ENCODE results near the gene GPRIN3.
"Not testable (repeated sequence)": the region's sequence is repeated elsewhere in the genome, so short reads cannot be mapped to it uniquely, and the experiment has no call there.

The GPRIN3 gene

DNA sequence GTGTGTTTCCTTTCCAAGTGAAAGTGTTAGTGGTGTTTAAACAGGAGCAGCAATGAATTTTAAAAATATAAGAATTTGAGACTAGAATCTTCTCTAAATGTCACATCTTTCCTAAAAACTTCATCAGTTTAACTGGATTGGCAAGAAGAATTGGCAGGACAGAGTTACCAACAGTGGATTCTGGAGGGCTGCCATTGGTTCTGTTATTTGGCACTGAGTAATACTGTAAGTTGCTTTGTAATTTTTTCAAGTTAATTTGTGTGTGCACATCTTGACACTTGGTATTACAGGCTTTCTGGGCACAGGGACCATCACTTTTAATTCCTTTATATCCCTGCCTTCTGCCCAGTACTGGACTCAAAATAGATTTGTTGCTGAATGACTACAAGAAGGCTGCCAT lies 4.5 kb upstream of the GPRIN3 start:
- no peak for DNase-seq (ENCODE audit: low spot score)

DNA sequence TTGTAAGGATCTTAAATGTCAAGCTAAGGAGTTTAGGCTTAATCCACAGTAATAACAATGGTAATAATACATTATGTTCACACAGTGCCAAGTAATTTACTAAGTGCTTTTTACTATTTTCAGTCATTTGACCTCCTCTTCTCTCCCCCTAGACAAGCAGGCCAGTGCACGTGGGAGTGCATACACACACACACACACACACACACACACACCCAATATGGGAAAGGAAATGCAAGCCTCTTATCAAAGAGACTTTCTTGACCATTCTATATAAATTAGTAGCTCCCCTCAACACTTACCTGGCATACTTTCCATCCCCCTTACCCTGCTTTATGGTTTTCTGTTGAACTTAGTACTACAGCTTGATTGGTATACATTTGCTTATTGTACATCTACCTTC lies 3.8 kb upstream of the GPRIN3 start:
- DNase-seq (ENCODE audit: low spot score): no peak

DNA sequence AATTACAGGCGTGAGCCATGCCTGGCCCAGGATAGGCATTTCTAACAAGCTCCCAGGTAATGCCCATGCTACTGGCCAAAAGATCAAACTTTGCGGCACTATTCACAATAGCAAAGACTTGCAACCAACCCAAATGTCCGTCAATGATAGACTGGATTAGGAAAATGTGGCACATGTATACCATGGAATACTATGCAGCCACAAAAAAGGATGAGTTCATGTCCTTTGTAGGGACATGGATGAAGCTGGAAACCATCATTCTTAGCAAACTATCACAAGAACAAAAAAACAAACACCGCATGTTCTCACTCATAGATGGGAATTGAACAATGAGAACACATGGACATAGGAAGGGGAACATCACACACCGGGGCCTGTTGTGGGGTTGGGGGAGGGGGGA lies 1.6 kb upstream of the GPRIN3 start:
- DNase-seq (ENCODE audit: low spot score): not testable (repeated sequence)

DNA sequence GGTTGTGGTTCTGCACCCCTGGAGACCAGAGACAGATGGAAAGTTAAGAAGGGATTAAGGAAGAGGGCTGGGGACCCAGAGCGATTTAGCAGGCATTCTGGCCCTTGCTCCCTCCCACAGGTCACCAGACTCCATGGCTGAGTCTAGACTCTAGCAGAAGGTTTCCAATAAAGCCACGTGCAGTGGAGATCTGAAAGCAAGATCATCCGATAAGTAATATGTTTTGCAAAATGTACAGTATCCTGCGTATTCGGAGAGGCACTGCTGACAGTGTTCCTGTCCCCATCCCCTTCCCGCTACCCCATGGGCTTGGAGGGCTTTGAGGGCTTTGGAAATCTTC lies 531 bp upstream of the GPRIN3 start:
- peak; percentile 72 for DNase-seq (ENCODE audit: low spot score)

DNA sequence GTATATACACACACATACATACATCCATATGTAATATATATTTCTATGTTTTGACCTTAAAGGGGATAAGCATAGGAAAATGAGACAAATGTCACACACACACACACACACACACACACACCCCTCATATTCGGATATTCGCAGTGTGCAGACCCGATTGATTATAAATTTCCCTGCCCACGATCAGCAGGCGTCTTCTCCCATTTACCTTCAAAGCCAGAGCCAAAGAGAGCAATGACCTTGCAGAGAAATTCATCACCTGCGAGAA lies 488 bp downstream of the GPRIN3 start:
- DNase-seq (ENCODE audit: low spot score): no peak

DNA sequence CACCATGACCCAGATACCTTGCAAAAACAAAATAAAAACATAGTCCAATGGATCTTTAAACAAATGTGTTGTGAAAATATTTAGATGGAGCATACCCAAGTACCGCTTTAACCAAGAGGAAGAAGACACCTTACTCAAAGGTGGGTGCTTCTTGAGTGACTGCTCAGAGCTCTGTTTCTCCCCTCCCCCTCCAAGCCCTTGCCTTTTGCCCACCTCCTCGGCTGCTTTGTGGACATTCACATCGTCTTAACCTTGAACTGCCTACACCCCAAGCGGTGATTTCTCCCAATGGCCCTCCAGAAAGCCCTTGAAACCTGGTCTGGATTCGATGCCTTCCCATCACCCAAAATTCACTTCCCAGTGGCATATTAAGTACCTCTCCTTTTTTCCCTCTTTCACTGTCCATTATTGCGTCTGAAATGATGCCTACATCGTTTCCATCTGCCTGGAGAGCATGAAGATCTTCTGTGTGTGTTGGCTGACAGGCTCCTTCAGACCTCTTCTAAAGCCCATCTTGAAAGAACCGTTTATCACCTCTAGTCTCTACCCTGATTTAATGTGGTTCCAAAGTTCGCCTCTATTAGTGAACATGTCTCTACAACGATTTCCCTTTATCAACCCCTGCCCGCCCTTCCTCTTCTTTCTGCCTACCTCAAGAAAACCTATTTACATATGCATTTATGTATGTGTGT lies 968 bp downstream of the GPRIN3 start:
- no peak for DNase-seq (ENCODE audit: low spot score)

DNA sequence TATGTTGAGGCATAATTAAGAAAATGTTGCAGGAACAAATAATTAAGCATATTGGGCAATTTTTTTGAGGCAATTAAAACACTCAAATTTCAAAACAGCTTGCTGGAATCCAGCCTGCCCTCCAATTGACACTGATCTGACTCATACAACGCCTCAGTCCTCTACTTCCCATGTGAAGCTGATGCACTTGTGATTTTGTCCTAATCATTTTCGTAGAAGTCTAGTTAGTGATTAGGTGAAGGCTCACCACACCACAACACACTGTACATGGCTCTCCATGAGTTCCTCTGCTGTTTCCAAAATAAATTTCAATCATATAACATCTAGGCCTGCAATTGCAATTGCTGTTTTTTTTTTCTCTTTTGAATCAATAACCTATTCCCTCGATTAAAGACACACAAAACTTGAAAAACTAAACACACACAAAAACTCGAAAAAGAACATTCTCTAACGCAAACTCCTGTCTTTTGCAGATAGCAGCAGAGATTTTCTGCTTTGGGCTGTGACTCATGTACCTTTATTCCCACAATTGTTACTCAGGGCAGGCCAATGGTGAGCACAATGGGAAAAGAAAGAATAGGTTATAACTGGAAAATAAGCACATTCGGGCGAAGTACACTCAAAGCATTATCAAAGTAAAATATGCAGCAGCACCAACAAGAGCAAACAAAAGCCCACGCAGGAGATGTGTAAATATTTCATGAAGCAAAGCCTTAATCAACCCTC lies 1.7 kb downstream of the GPRIN3 start:
- no peak for DNase-seq (ENCODE audit: low spot score)

DNA sequence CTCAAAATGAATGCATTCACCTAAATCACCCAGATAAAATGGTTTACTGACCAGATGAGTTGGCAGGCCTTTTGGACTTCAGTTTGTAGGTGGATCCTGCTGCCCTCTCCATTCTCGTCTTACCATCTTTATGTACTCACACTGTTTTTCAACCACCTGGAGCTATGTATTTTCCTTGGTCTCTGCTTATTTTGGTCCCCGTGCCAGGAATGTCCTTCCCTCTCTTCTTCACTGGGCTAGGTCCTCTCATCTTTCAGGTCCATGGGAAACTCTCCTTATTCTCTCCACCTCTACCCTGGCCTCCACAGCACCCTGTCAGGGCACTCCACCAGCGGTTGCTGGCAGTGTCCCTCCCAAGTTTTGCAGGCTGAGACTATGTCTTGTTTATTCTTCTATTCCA lies 2.6 kb downstream of the GPRIN3 start:
- DNase-seq (ENCODE audit: low spot score): no peak

DNA sequence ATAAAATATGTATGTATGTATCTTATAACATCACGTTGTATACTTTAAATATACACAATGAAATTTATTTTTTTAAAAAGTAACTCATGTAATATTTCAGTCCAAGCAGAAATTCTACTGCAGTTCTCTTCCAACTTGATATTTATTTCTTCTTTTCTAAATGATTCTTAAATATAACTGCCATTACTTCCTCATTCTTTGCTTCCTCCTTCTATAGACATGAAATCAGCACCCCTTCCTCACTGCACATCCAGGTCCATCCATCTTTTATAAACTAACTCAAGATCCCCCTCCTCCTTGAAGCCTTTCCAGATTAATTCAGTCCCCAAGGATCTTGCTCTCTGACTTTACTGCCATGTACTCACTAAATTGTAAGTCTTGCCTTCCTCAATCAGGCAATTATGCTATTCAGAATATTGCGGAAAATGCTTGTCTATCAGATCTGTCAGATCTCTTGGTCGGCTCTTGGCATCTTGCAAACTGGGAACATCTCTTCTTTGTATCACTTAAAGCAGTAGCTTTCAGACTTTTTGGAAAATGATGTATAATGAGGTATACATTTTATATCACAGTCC lies 3.7 kb downstream of the GPRIN3 start:
- no peak for DNase-seq (ENCODE audit: low spot score)

DNA sequence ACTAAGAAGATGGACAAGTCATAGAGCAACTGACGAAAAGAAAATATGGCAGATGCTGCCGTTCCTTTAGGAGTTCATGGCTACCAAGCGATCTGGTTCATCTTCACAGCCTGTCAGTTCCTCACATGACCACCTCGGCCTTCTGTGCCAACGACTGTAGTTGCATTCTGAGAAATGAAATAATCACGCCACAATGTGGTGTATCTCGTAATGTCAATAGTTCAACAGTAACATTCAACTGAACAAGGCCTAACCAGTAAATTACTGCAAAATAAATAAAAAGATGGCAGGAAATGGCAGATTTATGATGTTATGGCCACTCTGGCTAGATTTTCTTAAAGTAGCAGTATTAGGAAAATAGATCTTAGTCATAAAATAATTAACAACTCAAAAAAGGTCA lies 4.4 kb downstream of the GPRIN3 start:
- DNase-seq (ENCODE audit: low spot score): no peak

DNA sequence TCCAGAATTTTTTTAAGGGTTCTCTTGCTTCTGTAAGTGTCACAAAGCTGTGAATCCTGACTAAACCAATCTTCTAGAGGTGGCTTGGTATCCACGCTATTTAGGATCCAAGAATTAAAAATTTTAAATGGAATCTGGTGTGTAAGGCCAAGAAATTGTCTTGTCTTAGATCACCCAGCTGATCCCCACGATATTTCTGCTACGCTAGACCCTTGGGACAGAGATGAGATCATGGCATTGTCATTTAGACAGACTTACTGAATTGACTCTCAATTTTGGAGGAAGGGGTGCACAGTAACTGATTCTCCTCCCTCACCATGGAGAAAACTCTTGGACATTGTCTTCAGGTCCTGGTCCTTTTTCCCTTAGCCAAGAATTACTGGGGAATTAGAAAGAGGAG lies 5.7 kb downstream of the GPRIN3 start:
- DNase-seq (ENCODE audit: low spot score): no peak

DNA sequence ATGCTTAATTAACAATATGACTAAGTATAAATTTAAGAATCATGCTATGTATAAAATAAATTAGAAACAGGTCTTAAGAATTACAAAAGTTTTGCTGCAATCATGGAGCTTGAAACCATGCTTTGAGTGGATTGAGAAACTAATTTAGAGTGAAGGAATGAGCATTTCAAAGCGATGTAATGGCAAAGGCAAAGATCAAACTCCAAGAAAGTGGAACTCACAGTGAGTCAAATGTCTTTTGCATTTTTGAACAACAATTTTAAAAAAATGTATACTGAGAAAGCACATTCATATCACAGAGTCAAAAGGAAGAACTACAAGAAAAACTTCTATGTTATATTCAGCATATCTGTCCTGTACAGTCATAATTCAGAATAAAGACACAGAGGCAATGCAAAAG lies 6.6 kb downstream of the GPRIN3 start:
- no peak for DNase-seq (ENCODE audit: low spot score)

DNA sequence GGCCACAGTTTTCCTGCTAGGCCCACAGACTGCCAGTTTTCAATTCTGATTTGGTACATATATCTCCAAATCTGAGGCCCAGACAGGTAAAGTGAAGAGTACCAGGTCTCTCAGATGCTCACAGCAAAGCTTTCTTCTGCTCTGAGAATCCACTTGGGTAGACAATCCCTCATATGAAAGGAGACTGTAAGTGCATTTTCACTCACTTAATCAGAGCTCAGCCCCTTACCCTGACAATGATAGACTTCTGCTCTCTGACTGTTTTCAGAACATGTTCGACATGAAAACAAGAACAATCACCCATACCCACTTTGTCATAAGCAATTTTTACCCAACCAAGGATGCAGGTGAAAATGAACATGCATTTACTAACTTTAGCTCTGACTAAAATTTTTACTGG lies 7.1 kb downstream of the GPRIN3 start:
- DNase-seq (ENCODE audit: low spot score): no peak

DNA sequence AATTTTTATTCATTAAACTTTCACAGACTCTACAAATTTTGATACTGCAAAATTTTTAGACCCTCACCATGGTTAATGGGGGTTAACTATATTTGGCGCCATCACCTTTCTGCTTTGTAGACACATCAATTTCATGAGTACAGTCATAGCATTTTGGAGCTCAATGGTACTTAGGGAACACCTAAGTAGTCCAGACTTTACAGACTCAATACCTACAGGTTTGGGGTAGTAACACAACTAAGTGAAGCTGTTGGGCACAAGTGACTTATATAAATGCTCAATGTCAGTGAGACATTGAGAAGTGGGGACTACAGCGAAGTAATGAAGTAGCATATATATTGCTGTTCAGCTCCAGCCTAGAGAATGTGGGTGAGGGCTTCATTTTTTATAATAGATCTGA lies 7.5 kb downstream of the GPRIN3 start:
- DNase-seq (ENCODE audit: low spot score): no peak

DNA sequence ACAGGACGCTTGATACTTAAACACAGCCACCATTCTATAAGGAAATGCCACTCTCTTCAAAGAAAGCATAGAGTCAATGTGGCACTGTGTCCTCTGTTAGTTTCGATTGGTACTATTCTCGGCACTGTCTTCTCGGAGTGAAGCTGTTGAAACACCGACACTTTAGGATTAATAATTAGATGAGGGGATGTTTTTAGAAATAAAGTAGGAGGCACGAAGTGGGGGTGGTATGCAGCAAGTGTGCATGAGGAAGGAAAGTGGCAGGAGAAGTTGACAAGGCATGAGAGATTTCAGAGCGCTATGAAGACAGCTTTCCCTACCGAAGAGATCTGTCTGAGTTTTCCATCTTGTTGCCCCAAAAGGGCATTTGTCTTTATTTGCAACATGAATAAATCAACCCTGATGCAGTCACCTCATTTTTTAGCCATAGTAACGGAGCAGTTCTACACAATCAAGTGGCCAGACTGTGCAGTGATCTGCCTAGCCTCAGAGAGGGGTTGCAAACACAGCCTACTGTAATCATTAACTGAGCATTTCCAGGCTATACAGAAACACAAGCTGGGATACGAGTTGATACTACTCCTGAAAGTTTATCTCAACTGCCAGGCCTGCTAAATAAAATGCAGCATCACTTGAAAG lies 8.3 kb downstream of the GPRIN3 start:
- DNase-seq (ENCODE audit: low spot score): no peak

DNA sequence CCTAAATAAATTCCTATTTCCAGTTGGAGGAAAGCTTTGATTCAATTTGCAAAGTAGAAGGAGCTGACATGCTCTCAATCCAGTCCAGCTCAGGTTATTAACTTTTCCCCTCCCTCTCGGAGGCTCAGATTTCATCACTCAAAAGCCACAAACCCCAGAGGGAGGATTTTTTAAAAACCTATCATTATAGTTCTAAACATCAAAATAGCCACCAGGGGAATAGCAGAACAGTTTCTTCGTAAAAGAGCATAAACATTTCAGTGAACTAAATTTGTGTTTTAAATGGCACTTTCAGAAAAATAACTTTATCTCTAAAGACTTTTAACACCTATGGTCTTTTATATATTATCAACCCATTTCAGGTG lies 8.8 kb downstream of the GPRIN3 start:
- DNase-seq (ENCODE audit: low spot score): no peak

DNA sequence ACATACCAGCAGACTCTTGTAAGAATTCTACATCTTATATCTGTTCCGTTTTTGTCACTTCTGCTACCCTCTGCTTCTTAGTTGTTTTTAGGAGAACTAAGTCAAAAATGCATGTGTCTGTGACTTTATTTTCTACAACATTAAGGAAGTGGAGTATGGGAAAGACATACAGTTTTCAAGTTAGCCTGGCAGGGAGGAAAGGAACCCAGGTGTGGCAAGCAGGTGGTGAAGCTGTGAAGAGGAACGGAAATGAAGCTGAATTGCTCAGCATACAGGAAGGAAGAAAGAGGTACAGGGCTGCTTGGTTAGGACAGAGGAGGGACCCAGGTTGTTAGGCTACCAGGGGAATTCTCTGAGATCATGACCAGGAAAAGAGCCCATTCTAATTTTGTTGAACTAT lies 9.4 kb downstream of the GPRIN3 start:
- no peak for DNase-seq (ENCODE audit: low spot score)

DNA sequence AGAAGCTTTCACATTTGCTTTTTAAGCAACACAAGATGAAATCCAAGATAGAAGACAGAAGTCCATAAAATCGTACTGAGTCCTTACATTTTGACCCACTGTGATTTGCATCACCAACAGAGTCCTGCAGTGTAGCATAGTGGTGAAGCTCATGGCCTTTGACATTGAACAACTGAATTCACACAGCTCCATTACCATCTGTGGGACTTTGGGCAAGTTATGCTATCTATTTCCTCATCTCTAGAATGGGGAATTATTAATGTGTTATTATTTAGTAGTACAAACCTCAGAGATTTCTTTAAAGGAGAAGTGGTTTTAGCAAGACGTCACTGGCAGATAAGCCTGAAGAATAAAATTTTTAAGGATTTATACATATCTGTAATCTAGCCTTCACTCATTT lies 10.7 kb downstream of the GPRIN3 start:
- no peak for DNase-seq (ENCODE audit: low spot score)

DNA sequence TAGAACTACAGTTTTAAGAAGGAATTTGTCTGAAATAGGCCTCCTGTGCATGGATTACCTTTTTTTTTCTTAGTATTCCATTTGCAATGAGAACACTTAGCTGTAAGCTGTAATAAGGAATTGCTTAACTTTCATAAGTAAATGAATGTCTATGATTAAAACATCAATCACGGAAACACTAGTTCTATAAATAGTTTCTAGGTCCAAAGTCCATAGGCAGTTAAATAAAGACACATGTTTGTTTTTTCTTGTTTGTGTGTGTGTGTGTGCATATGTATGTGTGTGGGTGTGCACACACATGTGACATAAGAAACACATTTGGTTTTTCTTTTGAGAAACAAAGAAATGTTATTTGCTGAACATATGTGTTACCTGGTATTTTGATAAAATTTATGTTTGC lies 11.2 kb downstream of the GPRIN3 start:
- no peak for DNase-seq (ENCODE audit: low spot score)

DNA sequence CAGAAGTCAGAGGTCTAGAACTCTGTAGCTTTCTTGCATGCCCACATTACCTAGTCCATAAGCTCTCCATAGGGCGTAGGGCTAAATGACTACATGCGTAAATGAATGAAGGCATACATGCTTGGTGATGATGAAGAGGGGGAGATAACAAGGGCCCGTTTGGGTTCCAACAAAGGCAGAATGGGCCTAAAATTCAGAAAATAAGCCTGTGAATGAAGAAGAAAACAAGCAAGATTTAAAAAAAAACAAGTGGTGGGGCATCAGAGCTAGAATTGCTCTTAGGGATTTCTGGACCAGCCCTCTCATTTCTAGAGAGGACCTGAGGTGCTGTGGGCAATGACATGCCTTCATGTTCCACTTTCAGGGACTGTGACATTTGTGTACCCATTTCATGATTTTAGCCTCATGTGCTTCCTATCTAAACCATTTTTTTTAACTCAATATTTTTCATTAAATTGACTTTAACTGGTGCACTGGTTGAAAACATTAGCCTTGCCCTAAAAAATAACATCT lies 12.1 kb downstream of the GPRIN3 start:
- DNase-seq (ENCODE audit: low spot score): no peak

DNA sequence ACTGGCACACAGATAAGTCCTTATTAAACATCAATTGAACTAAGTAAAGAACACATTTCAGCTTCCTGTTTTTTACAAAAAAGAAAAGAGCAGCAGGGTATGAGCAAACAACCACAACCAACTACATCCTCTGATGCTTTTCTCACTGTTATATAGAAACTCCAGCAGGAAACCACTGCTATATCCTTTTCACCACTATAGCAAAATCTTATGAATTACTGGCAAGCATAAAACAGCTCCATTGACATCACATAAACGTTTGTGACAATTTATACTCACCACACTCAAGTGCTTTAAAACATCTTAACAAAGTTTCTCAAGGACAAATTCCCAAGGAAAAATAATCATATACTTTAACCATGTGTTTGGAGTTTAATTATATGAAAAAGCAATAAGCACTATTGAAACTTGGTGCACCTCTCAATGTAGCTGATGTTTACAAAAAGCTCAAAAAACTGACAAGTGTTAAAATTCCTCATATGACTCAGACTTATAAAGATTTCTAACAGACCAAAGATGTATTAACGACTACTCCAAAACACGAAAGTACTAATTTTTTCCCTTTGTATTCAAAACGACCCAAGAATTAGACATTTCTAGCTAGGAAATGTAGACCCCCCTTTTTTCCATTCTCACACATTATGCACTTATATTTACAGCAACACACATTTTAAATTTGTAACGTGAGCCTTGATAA lies 12.9 kb downstream of the GPRIN3 start:
- no peak for DNase-seq (ENCODE audit: low spot score)

DNA sequence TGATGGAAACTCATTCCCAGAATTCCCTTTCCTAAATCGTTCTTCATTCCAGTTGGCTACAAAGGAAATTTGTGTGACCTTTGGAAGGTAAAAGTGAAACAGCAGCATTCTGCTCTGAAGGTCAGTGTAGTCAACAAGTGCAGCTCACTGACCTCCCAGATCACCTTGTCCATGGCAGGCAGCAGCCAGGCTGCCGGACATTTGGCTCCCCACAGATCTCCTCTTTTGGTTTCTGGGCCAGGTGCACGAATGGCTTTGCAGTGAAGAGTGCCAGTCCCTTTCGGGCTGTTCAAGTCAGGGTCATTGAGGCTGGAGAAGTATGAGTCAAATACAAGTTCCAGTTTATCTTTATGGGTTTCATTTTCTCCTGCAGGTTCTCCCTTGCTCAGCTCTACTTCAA lies 14.3 kb downstream of the GPRIN3 start:
- DNase-seq (ENCODE audit: low spot score): no peak

All from SK-N-DZ (cell line).